Measurements from ENCODE around the gene OR52E4.

DNA sequence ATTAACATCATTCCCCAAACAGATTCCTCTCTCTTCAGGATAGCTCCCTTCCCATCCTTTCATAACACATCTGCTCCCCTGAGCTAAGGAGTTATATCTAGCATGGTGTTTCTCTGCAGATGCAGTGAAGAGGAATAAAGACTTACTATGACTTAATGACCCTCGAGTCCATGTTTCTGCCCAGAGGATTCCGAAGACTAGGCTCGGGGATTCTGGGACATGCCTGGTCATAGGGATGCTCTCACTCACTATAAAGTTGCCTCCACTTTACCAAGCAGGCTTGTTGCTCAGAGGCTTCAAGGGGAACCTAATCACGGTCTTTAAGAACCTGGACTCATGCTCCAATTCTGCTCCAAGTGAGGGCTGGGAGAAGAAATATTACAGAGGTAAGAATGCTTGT is at the start of gene OR52E4:
- TF ChIP-seq, protein P1, sequence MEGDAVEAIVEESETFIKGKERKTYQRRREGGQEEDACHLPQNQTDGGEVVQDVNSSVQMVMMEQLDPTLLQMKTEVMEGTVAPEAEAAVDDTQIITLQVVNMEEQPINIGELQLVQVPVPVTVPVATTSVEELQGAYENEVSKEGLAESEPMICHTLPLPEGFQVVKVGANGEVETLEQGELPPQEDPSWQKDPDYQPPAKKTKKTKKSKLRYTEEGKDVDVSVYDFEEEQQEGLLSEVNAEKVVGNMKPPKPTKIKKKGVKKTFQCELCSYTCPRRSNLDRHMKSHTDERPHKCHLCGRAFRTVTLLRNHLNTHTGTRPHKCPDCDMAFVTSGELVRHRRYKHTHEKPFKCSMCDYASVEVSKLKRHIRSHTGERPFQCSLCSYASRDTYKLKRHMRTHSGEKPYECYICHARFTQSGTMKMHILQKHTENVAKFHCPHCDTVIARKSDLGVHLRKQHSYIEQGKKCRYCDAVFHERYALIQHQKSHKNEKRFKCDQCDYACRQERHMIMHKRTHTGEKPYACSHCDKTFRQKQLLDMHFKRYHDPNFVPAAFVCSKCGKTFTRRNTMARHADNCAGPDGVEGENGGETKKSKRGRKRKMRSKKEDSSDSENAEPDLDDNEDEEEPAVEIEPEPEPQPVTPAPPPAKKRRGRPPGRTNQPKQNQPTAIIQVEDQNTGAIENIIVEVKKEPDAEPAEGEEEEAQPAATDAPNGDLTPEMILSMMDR (IDR thresholded peaks at IDR 0.05): no peak
- no peak for TF ChIP-seq POLR2A (IDR thresholded peaks at IDR 0.05)
